ENCODE measurements around the gene PDILT. TPM values are rescaled to one million over a fixed set of nuclear protein-coding genes. Genes with fewer than 3 reads are reported as not detected.

Gene PDILT
- total RNA-seq, 4 donors from 2014 or later = not detected

DNA sequence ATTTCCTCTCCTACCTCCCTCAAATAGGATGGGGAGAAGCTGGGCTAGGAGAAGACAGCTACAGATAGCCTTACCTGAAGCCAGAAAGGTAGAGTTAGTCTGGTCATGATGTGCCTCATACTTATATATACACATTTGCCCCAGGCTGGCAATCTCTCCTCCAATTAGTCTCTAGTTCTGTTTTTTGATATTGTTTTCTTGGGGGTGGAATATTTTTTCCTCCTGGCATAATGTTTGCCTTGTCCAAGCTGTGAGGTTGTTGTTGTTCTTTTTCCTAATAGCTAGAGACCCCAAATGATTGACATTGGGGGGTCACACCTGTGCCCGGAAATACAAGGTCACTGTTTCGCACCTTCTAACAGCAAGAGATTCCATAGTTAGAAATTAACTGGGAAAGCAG lies 51.9 kb downstream of the PDILT start, which contains the start of gene UMOD:
TSS of gene UMOD (minus strand) at position 101 of the 400 bp plus-strand sequence. CDS start 1,978 bp downstream, outside the sequence.
- no peak within 1 kb of the TSS for H3K4me3 ChIP-seq (ENCODE audit: low read depth, poor library complexity, severe bottlenecking)
- no peak for DNase-seq (ENCODE audit: low spot score in 2 of 2)
- WGBS, 2 donors = 92% methylated on average over 2 of the region's 2 CpGs
- intact Hi-C loops (cut with DNase I; ENCODE audit: low total_unique reads) = no loop called here
- TF ChIP-seq, protein P1, sequence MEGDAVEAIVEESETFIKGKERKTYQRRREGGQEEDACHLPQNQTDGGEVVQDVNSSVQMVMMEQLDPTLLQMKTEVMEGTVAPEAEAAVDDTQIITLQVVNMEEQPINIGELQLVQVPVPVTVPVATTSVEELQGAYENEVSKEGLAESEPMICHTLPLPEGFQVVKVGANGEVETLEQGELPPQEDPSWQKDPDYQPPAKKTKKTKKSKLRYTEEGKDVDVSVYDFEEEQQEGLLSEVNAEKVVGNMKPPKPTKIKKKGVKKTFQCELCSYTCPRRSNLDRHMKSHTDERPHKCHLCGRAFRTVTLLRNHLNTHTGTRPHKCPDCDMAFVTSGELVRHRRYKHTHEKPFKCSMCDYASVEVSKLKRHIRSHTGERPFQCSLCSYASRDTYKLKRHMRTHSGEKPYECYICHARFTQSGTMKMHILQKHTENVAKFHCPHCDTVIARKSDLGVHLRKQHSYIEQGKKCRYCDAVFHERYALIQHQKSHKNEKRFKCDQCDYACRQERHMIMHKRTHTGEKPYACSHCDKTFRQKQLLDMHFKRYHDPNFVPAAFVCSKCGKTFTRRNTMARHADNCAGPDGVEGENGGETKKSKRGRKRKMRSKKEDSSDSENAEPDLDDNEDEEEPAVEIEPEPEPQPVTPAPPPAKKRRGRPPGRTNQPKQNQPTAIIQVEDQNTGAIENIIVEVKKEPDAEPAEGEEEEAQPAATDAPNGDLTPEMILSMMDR (IDR thresholded peaks at IDR 0.05) = no peak
- TF ChIP-seq POLR2A (IDR thresholded peaks at IDR 0.05) = no peak

DNA sequence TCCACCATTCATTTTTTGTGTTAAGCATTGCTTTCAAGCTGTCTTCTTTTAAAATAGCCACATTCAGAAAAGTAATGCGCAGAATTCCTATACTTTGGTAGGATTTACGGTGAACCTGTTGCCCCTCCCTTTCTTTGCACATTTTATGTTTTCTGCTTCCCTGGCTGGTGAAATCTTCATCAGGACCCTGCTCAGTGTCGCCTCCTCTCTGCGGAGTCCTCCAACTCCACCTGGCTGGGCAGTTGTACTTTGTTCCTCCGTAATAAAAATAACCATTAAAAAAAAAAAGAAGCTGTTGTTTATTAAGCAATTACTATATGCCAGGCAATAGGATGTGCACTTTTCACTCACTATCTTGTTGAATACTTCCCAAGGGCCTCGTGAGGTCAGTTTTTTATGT lies 54.9 kb downstream of the PDILT start:
- 75 to 76% methylated on average over 6 of the region's 6 CpGs for WGBS, 2 donors
- no peak for DNase-seq (ENCODE audit: low spot score in 2 of 2)
- no peak overlapping the region for H3K4me3 ChIP-seq (ENCODE audit: low read depth, poor library complexity, severe bottlenecking)
- intact Hi-C loops (cut with DNase I; ENCODE audit: low total_unique reads) = no loop called here
- TF ChIP-seq POLR2A (IDR thresholded peaks at IDR 0.05) = no peak
- TF ChIP-seq, protein P1 (IDR thresholded peaks at IDR 0.05) = no peak

DNA sequence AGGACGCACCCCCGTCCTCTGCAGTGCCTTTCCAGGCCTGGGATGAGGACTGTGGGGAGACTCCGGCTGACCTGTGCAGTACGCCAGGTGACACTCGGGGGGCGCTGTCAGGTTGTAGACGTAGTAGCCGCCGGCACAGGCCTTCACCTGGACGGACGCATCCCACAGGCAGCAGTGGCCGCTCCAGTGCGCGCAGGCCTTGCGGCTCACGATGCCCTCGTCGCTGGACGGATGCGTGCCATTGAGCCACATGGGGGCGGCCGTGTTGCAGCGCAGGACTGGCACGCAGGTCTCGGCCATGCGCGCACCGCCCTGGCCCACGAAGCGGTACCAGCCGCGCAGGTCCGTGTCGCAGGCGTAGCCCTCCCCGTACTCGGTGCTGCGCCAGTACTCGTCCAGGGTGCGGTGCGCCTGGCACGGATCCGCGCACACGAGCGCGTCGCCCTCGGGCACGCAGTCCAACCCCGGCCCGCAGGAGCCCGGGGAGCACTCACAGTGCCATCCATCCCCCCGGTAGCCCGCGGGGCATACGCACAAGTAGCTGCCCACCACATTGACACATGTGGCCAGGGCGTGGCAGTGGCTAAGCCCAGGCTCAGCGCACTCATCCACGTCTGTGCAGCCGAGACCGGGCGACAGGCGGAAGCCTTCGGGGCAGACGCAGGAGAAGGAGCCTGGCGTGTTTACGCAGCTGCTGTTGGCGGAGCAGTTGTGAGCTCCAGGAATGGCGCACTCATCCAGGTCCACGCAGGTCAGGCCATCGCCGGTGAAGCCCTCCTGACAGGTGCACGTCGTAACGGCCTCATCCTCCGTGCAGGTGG lies 56.0 kb downstream of the PDILT start:
- H3K4me3 ChIP-seq (ENCODE audit: low read depth, poor library complexity, severe bottlenecking) = no peak overlapping the region
- intact Hi-C loops (cut with DNase I; ENCODE audit: low total_unique reads) = no loop called here
- DNase-seq (ENCODE audit: low spot score in 2 of 2) = no peak
- no peak for TF ChIP-seq POLR2A (IDR thresholded peaks at IDR 0.05)
- TF ChIP-seq, protein P1 (IDR thresholded peaks at IDR 0.05) = no peak
- 34 to 69% methylated on average over 9 to 46 of the region's 77 CpGs for WGBS, 2 donors

DNA sequence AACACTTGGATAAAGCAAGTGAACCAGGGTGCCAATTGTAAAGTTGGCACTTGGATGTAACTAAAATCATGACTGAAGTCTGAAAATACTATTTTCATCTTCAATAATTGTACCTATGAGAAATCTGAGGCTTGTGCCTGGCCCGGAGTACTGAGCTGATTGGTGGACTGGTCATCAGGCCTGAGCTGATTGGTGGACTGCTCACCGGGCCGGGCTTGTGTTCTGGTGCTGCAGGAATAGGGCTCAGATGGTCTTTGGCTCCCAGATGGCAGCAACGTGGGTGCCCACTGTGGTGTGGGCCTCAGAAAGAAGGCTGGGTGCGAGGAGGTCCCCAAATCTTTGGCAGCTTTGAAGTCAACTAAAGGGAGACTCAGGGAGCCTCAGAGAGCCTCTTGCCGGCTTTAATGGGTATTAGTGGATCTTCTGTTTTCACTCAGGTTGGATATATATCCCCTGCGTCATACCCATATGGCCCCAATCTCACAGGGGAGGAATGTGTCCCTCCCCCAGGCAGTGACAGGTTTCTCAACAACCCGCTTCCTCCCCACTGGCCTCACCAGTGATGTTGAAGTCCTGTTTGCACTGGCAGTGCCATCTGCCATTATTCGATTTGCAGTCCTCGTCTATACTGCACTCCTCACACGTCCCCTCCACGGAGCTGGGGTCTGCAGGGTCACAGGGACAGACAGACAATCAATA lies 56.7 kb downstream of the PDILT start:
- intact Hi-C loops (cut with DNase I; ENCODE audit: low total_unique reads) = no loop called here
- TF ChIP-seq, protein P1 (IDR thresholded peaks at IDR 0.05) = no peak
- TF ChIP-seq POLR2A (IDR thresholded peaks at IDR 0.05) = no peak
- WGBS, 2 donors = 54 to 57% methylated on average over 11 to 12 of the region's 12 CpGs
- H3K4me3 ChIP-seq (ENCODE audit: low read depth, poor library complexity, severe bottlenecking) = no peak overlapping the region
- no peak for DNase-seq (ENCODE audit: low spot score in 2 of 2)

DNA sequence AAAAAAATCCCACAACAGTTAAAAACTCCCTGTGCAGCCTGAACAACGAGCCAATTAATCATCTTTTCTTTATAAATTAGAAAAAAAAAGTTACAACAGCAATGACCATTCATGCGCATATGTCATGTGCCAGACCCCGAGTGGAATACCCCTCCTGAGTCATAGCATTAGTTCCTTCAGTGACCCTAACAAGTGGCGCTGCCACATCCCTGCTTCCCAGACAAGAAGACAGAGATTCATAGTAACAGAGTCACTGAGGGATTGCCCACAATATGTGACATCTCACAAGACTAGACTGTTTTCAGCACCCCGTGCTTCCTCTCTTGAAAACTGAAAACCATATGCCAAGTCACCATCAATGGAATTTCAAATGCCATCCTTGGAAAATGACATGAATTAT lies 59.9 kb downstream of the PDILT start:
- intact Hi-C loops (cut with DNase I; ENCODE audit: low total_unique reads) = no loop called here
- TF ChIP-seq POLR2A (IDR thresholded peaks at IDR 0.05) = no peak
- TF ChIP-seq, protein P1 (IDR thresholded peaks at IDR 0.05) = no peak
- no peak for DNase-seq (ENCODE audit: low spot score in 2 of 2)
- whole genome bisulfite sequencing, 2 donors = 68 to 73% methylated on average over 5 of the region's 5 CpGs
- H3K4me3 ChIP-seq (ENCODE audit: low read depth, poor library complexity, severe bottlenecking) = no peak overlapping the region

All from lower leg skin (tissue), 4 donors.